Mucosa of stomach (tissue), 1 donor: ENCODE data around the gene CRTC1.

Experiments
- H3K27me3 ChIP-seq: one replicate; pipeline ENCODE4 v1.7.0; 2013; ENCODE audit warnings: mild to moderate bottlenecking, low read length; ENCODE audit not compliant: control insufficient read depth, insufficient read depth
- H3K36me3 ChIP-seq: one replicate; pipeline ENCODE4 v1.7.0; 2013; ENCODE audit warnings: low read length; ENCODE audit not compliant: control insufficient read depth, insufficient read depth
- H3K4me1 ChIP-seq: one replicate; pipeline ENCODE4 v1.7.0; 2013; ENCODE audit warnings: mild to moderate bottlenecking, low read length; ENCODE audit not compliant: control insufficient read depth, insufficient read depth
- H3K4me3 ChIP-seq: one replicate; pipeline ENCODE4 v1.7.0; 2013; ENCODE audit warnings: low read length
- H3K9ac ChIP-seq: one replicate; pipeline ENCODE4 v1.7.0; 2013; ENCODE audit warnings: mild to moderate bottlenecking, low read length, moderate library complexity
- H3K9me3 ChIP-seq: one replicate; pipeline ENCODE4 v1.7.0; 2013; ENCODE audit warnings: mild to moderate bottlenecking, low read length, moderate library complexity; ENCODE audit not compliant: control insufficient read depth
- donor health status: Pancreatic carcinoma.

The CRTC1 gene

DNA sequence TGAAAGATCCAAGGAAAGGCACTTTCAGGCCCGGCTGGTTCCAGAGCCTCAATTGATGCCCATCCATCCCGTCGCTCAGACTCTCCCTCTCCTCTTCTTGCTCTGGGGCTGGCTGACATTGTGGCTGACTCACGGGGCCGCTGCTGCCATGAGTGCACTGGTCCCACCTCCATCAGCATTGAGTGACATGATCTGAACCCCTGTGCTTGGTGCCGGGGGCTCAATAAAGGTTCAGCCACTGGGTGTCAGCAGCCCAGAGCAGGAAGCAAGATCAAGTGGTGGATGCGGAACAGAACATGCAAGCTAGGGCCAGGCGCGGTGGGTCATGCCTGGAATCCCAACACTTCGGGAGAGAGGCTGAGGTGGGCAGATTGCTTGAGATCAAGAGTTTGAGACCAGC is 68.1 kb downstream of the CRTC1 start:
- no peak overlapping the region for H3K4me3 ChIP-seq
- H3K9me3 ChIP-seq, result no peaks in the 10 kb centered on the region
- H3K27me3 ChIP-seq, result no peaks in the 10 kb centered on the region
- H3K4me1 ChIP-seq, result peaks cover 2% of the 10 kb centered on the region
- H3K36me3 ChIP-seq, result no peaks in the 10 kb centered on the region
- no peak overlapping the region for H3K9ac ChIP-seq

DNA sequence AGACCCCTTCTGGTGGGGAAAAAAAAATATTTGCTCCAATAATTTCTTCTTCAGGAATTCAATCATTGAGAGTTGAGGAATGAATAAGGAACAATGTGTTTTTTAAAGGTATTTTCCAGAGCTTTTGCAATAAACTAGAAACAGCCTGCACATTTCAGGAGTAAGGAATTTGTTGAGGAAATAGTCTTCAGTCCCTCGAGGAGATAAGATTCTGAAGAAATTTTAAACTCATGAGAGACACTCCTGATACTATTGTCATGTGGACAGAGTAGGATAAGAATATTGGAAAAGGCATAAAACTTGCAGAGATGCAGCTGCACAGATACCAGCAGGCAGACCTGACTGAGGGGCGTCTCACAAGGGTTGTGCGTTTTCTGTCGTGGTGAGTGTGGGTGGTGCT is 71.0 kb downstream of the CRTC1 start:
- no peaks in the 10 kb centered on the region for H3K36me3 ChIP-seq
- H3K9ac ChIP-seq, result no peak overlapping the region
- no peaks in the 10 kb centered on the region for H3K27me3 ChIP-seq
- no peaks in the 10 kb centered on the region for H3K9me3 ChIP-seq
- H3K4me1 ChIP-seq, result peaks cover 6% of the 10 kb centered on the region
- no peak overlapping the region for H3K4me3 ChIP-seq

DNA sequence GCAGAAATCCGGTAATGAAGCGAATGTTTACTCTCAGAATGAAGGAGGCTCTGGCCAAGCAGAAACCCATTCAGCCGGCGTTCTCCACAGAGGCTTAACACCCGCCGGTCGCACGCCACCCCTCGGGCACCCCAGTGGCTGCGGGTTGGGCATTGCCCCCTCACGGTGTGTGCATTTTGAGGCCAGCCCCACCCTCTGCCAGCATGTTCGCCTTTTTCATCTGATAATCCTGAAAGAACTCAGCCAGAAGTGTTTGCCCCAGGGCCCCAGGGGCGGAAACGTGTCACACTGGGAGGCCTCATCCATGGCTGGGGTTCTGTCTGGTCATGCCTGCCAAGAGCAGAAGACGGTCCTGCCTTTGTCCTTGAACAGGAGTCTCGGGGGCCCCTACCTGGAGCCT is 73.4 kb downstream of the CRTC1 start:
- peaks cover 16% of the 10 kb centered on the region for H3K4me1 ChIP-seq
- no peak overlapping the region for H3K9ac ChIP-seq
- no peaks in the 10 kb centered on the region for H3K27me3 ChIP-seq
- no peak overlapping the region for H3K4me3 ChIP-seq
- H3K9me3 ChIP-seq, result no peaks in the 10 kb centered on the region
- no peaks in the 10 kb centered on the region for H3K36me3 ChIP-seq

DNA sequence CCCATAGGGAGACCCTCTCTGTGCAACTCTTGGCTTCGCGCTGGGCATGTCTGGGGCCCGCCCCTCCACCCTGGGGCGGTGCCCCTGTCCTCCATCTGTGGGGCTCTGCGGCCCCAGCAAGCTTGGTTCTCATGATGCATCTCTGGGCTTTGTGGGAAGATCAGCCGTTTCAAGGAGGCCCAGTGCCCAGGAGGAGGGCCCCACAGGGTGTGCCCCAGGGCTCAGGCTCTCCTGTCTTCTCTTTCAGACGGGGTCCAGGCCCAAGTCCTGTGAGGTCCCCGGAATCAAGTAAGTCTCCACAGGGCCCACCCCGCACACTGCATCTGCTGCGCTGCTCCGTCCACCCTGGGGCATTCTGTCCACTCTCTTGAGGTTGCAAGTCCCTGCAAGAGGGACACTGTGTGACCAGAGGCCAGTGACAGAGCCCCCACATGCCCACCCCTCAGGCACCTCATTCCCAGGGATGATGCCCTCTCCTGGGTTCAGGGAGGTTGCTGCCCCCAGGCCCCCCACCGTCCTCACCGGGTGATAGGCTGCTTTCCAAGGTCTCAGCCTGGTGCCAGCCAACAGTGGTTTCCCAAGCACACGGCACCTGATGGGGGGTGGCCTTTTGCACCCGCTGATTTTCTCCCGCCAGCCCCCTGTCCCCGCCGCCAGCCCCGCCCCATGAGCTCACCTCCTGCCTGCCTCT is 76.0 kb downstream of the CRTC1 start:
- Histone ChIP-seq H3K36me3 (no peaks in the 10 kb centered on the region), H3K9ac (no peak overlapping the region), H3K4me1 (peaks cover 30% of the 10 kb centered on the region), H3K9me3 (no peaks in the 10 kb centered on the region), H3K27me3 (no peaks in the 10 kb centered on the region), H3K4me3 (no peak overlapping the region)

DNA sequence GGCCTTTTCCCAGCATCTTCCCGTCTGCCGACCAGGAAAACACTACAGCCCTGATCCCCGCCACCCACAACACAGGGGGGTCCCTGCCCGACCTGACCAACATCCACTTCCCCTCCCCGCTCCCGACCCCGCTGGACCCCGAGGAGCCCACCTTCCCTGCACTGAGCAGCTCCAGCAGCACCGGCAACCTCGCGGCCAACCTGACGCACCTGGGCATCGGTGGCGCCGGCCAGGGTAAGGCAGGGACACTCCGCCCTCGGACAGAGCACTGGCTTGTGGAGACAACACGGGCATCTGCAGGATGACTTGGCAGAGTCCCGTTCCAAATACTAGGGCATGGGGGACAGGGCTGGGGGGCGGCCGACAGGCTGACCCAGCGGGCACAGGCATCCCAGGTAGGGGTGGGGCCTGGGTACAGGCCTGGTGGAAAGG is 76.5 kb downstream of the CRTC1 start:
- peaks cover 33% of the 10 kb centered on the region for H3K4me1 ChIP-seq
- H3K27me3 ChIP-seq, result no peaks in the 10 kb centered on the region
- no peaks in the 10 kb centered on the region for H3K36me3 ChIP-seq
- H3K9ac ChIP-seq, result no peak overlapping the region
- H3K4me3 ChIP-seq, result no peak overlapping the region
- no peaks in the 10 kb centered on the region for H3K9me3 ChIP-seq

DNA sequence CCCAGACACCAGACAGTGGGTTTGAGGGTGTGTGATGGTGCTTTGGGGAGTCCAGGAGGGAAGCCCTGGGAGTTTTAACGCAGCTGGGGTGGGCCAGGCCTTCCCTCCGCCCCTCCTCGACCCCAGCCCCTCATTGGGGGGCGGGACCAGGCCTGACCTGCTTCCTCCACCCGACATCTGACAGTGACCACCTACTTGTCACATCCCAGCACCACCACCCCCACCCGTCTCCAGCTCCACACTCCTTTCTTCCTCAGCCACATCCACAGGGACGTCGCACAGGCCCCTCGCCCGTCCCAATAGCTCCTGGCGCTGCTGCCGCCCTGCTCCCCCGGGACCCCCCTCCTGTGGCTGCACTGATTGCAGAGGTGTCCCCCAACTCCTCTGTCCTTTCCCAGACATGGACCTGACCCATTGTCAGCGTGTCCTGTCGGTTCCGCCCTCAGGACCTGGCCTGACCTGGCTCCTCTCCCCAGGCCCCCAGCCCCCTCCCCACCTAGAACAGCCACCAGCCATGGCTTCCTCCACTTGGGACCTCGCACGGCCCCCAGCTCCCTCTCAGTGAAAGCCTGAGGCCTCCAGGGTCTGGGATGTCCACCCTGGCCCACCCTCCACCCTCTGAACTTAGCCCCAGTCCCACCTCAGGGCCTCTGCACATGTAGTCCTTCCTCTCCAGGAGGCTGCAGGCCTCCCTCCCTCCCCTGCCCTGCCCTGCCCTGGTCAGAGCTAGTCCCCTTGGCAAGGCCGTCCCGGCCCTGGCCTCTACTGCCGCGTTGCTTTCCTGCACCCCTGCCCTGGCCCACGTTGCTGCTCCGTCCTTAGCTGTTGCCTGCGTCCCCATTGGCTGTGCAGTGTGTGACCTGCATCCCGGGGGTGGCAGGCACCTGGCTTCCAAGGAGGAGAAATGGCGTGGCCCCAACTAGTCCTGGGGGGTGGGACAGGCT is 77.2 kb downstream of the CRTC1 start:
- no peaks in the 10 kb centered on the region for H3K9me3 ChIP-seq
- H3K9ac ChIP-seq, result no peak overlapping the region
- no peaks in the 10 kb centered on the region for H3K27me3 ChIP-seq
- no peak overlapping the region for H3K4me3 ChIP-seq
- no peaks in the 10 kb centered on the region for H3K36me3 ChIP-seq
- peaks cover 37% of the 10 kb centered on the region for H3K4me1 ChIP-seq

DNA sequence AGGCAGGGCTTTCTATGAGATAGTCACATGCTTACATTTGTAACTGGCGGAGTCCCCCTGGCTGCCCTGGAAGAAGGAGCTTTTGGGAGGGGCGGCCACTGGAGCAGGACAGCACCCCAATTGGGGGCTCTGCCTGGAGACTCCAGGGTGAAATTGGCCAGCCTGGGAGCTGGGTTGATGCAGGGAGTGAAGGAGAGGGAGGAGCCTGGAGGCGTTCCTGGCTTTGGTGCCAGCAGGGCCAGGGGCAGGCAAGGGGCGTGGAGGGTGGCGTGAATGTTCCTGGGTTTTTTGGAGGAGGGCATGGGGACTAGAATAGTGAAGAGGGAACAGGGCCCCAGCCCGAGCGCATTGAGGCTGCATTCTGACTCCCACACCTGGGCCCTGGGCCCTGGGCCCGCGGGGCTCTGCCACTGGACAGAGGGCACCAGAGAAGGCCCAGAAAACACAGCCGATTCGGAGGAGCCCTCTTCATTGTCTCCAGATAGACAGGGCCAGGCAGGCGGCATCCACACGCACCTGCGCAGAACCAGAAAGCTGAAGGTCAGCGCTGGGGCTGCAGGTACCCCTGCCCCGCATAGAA is 78.1 kb downstream of the CRTC1 start:
- H3K4me3 ChIP-seq, result no peak overlapping the region
- no peak overlapping the region for H3K9ac ChIP-seq
- H3K27me3 ChIP-seq, result no peaks in the 10 kb centered on the region
- no peaks in the 10 kb centered on the region for H3K36me3 ChIP-seq
- H3K9me3 ChIP-seq, result no peaks in the 10 kb centered on the region
- H3K4me1 ChIP-seq, result peaks cover 34% of the 10 kb centered on the region

DNA sequence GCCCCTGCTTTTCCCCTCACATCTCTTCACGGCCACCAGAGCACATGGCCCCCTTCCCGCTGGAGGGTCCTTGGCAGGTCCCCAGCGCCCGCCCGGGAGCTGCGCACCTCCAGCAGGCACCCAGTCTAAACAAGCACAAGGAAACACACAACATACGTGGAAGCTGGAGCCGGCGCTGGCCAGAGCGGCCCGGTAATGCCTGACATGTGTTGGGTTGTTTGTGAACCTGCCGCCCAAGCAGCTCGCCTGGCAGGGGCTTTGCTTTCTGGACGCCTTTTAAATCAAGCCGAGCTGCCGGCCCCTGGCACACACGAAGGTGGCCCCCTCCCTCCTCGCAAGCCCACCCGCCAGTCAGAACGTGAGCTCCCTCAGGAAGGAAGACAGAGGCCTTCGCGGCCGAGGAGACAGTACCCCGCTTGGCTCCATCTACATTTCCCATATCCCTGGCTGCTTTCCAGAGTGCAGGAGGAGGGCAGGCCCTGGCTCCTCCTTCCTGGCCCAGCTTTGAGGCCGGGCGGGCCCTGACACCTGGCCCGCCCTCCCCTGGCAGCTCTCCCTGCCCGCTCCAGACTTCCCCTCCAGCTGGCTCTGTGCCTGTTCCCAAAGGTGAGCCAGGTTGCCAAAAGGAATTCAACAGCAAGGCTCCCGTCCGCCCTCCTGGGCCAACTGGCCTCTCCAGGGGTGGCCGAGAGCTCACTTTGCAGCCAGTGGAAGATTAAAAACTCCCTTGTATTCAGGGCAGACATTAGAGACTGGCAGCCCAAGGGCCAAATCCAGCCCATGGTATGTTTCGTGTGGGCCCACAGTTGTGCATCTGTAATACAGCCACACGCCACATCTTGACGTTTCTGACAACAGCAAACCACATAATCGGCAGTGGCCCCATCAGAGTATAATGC is 78.9 kb downstream of the CRTC1 start:
- Histone ChIP-seq H3K27me3 (no peaks in the 10 kb centered on the region), H3K4me3 (peak overlapping the region; percentile 25), H3K9me3 (no peaks in the 10 kb centered on the region), H3K9ac (no peak overlapping the region), H3K4me1 (peaks cover 31% of the 10 kb centered on the region), H3K36me3 (no peaks in the 10 kb centered on the region)

DNA sequence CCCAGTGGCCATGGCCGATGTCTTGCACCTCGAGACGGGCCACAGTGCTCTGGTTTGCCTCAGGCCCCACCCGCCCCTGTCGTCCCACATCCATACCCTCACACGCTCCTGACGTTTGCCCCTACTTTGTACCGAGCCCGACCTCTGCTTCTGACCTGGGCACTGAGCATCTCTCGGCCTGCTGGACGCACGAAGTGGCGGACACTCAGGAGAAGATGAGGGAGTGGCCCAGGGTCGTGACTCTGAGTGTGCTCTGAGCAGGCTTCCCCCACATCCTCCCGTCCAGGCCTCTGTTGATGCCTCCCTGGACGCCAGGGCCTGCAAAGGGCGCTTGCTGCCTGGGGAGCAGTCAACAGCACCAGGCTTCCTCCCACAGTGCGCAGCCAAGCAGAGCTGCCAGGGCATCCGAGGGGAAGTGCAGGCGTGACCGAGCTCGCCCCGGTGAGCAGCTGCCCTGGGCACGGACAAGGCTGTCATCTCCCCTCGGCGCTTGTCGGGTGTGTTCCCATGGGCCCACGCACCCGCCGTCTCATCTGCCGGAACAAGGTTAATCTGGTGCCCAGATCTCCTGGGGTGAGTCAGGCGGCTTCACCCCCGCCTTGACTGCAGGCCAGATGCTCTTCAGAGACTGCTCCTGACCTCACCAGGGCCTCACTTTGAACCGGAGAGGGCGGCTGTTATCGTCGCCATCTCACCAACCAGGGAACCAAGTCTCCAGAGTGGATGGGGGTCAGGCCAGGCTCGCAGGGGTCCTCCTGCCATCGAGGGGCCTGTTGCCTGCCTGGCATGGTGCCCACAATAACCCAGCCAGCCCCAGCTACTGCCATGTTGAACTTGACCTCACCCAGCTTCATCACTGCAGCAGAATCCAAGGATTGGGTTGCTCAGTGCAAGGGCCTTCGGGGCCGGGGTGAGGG is 80.5 kb downstream of the CRTC1 start:
- H3K36me3 ChIP-seq, result no peaks in the 10 kb centered on the region
- no peaks in the 10 kb centered on the region for H3K9me3 ChIP-seq
- H3K4me3 ChIP-seq, result no peak overlapping the region
- H3K27me3 ChIP-seq, result no peaks in the 10 kb centered on the region
- peaks cover 35% of the 10 kb centered on the region for H3K4me1 ChIP-seq
- no peak overlapping the region for H3K9ac ChIP-seq

DNA sequence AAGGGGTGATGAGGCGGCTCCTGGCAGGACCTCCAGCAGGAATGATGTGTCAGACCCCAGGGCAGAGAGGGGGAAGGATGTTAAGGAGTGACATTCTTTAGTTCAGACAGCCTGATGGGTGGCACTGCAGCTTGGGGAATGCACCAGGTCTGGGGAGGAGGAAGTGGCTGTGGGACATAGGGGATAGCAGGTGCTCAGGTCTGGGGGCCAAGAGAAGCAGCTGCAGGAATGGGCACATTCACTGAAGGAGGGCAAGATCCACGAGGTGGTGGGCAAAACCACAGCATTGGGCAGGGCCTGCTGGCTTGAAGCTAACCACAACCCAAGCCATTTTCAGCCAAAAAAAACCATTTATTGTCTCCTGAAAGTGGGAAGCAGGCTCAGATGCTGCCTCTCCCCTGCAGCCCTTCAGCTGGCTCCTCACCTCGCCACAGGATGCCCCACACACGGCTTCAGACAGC is 81.1 kb downstream of the CRTC1 start:
- H3K27me3 ChIP-seq, result no peaks in the 10 kb centered on the region
- H3K9me3 ChIP-seq, result no peaks in the 10 kb centered on the region
- no peak overlapping the region for H3K9ac ChIP-seq
- H3K4me3 ChIP-seq, result no peak overlapping the region
- H3K4me1 ChIP-seq, result peaks cover 42% of the 10 kb centered on the region
- H3K36me3 ChIP-seq, result no peaks in the 10 kb centered on the region

DNA sequence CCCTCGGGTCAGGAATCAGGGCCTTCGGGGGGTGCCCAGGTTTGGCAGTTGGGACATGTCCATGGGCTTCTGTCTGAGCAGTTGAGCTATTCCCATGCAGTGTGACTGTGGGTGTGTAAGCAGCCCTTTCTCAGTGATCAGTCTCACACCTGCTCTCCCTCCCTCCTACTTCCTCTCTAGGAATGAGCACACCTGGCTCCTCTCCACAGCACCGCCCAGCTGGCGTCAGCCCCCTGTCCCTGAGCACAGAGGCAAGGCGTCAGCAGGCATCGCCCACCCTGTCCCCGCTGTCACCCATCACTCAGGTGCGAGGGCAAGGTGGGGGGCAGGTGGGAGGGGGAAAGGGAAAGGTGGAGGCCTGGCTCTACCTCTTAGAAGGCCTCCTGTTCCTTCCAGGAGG is 81.7 kb downstream of the CRTC1 start:
- Histone ChIP-seq H3K36me3 (no peaks in the 10 kb centered on the region), H3K9ac (no peak overlapping the region), H3K4me3 (no peak overlapping the region), H3K27me3 (no peaks in the 10 kb centered on the region), H3K9me3 (no peaks in the 10 kb centered on the region), H3K4me1 (peaks cover 43% of the 10 kb centered on the region)
